Kidney (tissue), 14 donors: ENCODE data around the gene CASP8. TPM values are rescaled to one million over a fixed set of nuclear protein-coding genes. Genes with fewer than 3 reads are reported as not detected.
"Not testable (repeated sequence)": the region's sequence is repeated elsewhere in the genome, so short reads cannot be mapped to it uniquely, and the experiment has no call there.

ENCODE experiments used
- DNase-seq, 5 donors: peaks; one replicate each; pipeline ENCODE4 v3.0.0-alpha.2; 2013 to 2020
- FAIRE-seq: peaks from 2 replicates; lab custom pipeline; 2012; peaks lifted over from hg19 to GRCh38; lab: Jason Lieb, UNC
- H3K27ac ChIP-seq, 2 donors: one replicate each; pipeline ENCODE4 v1.7.0; 2013; ENCODE audit warnings: low read depth in 2 of 2, low read length in 2 of 2, inconsistent platforms in 1 of 2
- H3K27me3 ChIP-seq: one replicate; pipeline ENCODE4 v1.7.1; 2013; ENCODE audit warnings: low read length, inconsistent platforms; ENCODE audit not compliant: control insufficient read depth, insufficient read depth
- H3K36me3 ChIP-seq, 3 donors: one replicate each; pipeline versions ENCODE4 v1.7.0 to v1.7.1; 2013; ENCODE audit warnings: low read length in 3 of 3, control low read depth in 1 of 3, inconsistent platforms in 1 of 3; ENCODE audit not compliant: insufficient read depth in 3 of 3, control insufficient read depth in 2 of 3
- H3K4me1 ChIP-seq, 3 donors: one replicate each; pipeline versions ENCODE4 v1.7.0 to v1.7.1; 2013; ENCODE audit warnings: low read length in 3 of 3, inconsistent platforms in 1 of 3, low read depth in 1 of 3; ENCODE audit not compliant: control insufficient read depth in 2 of 3, insufficient read depth in 2 of 3
- H3K4me3 ChIP-seq, 3 donors: one replicate each; pipeline versions ENCODE4 v1.7.0 to v1.8.1; 2013; ENCODE audit warnings: low read length in 3 of 3, control low read depth in 1 of 3, inconsistent platforms in 1 of 3
- H3K9ac ChIP-seq, 3 donors: one replicate each; pipeline versions ENCODE4 v1.7.0 to v1.7.1; 2013; ENCODE audit warnings: low read length in 3 of 3, control low read depth in 1 of 3, inconsistent platforms in 1 of 3
- H3K9me3 ChIP-seq, 3 donors: one replicate each; pipeline versions ENCODE4 v1.7.0 to v1.7.1; 2013; ENCODE audit warnings: low read length in 3 of 3, control low read depth in 1 of 3, inconsistent platforms in 1 of 3; ENCODE audit not compliant: control insufficient read depth in 2 of 3, insufficient read depth in 1 of 3
- CTCF ChIP-seq: IDR thresholded peaks from 3 replicates; pipeline ENCODE4 v1.5.1; 2012; ENCODE audit warnings: mild to moderate bottlenecking, moderate library complexity, borderline replicate concordance; ENCODE audit not compliant: insufficient read depth; ENCODE audit errors: extremely low read depth
- intact Hi-C: fragments of 100-400 bp; cut with DNase I; formaldehyde crosslinking; loops from one replicate; pipeline ENCODE4 v1.11.1; 2022
- polyA plus RNA-seq: library from polyadenylated mRNA; stranded (reverse); fragments of 350-450 nt; fragmentation: Illumina TruSeq; extraction: RNeasy Lipid Tissue Mini Kit (QIAGEN cat#74804); gene quantifications from one replicate; pipeline ENCODE4 v1.2.3, GENCODE V29; 2014; ENCODE audit warnings: low read depth, low replicate concordance; ENCODE audit not compliant: insufficient read depth
- total RNA-seq: library from RNA; stranded (reverse); fragmentation: NEBNext Ultra II Directional; extraction: Animal tissue kit (Norgen Biotek cat#: 25700); gene quantifications from one replicate; pipeline ENCODE4 v1.2.1, GENCODE V29; 2021
- donor health status: control.
- donor health status: control.
- donor health status: control.
- donor health status: control.
- donor health status: control.
- donor health status: DM: yes; HTN: yes; CAD: no.
- donor health status: Normal renal cell carcinoma (clear cell type).

The CASP8 gene
- total and polyA plus RNA-seq, 2 donors from 2014 or later: 8.0 to 35.3 TPM

GRCh38 chr2:201279079-201279478, 18.7 kb downstream of the CASP8 start:
- no peak overlapping the region for H3K9ac ChIP-seq
- peaks cover 0 to 21% (median 10%) of the 10 kb centered on the region in 3 donors for H3K36me3 ChIP-seq
- no peak for TF ChIP-seq CTCF
- FAIRE-seq: no peak
- no peak overlapping the region for H3K4me3 ChIP-seq
- DNase-seq: no peak
- no peak overlapping the region for H3K27ac ChIP-seq
- H3K27me3 ChIP-seq: no peaks in the 10 kb centered on the region
- intact Hi-C loops: no loop called here
- H3K4me1 ChIP-seq: no peaks in the 10 kb centered on the region
- H3K9me3 ChIP-seq: no peaks in the 10 kb centered on the region

GRCh38 chr2:201280191-201281040, 20.1 kb downstream of the CASP8 start:
- Histone ChIP-seq H3K4me3 (no peak overlapping the region), H3K4me1 (no peaks in the 10 kb centered on the region), H3K9me3 (no peaks in the 10 kb centered on the region), H3K27me3 (no peaks in the 10 kb centered on the region), H3K36me3 (peaks cover 0 to 27% (median 15%) of the 10 kb centered on the region in 3 donors), H3K27ac (no peak overlapping the region), H3K9ac (no peak overlapping the region)
- TF ChIP-seq CTCF: no peak
- FAIRE-seq (no peak), DNase-seq (no peak)
- intact Hi-C loops: no loop called here

GRCh38 chr2:201285499-201285898, 25.2 kb downstream of the CASP8 start:
- intact Hi-C loops: no loop called here
- H3K27ac ChIP-seq: no peak overlapping the region
- H3K36me3 ChIP-seq: peaks cover 0 to 26% (median 12%) of the 10 kb centered on the region in 3 donors
- H3K4me3 ChIP-seq: no peak overlapping the region
- no peak for TF ChIP-seq CTCF
- DNase-seq (no peak), FAIRE-seq (no peak)
- no peaks in the 10 kb centered on the region for H3K9me3 ChIP-seq
- H3K27me3 ChIP-seq: no peaks in the 10 kb centered on the region
- no peak overlapping the region for H3K9ac ChIP-seq
- no peaks in the 10 kb centered on the region for H3K4me1 ChIP-seq

GRCh38 chr2:201290457-201291148, 30.3 kb downstream of the CASP8 start:
- H3K9me3 ChIP-seq, FAIRE-seq, H3K27ac ChIP-seq, H3K9ac ChIP-seq, DNase-seq, intact Hi-C loops, H3K4me1 ChIP-seq, H3K27me3 ChIP-seq, H3K4me3 ChIP-seq: not testable (repeated sequence)
- H3K36me3 ChIP-seq: peaks cover 0 to 17% (median 2%) of the 10 kb centered on the region in 3 donors
